HPDE6-E6E7 (cell line): Measurements from ENCODE around the gene PTPN20.

Experiments used
- DNase-seq: peaks from one replicate; pipeline ENCODE4 v3.0.0; 2011; ENCODE audit warnings: missing footprints; ENCODE audit errors: extremely low spot score

PTPN20 gene

GRCh38 chr10:47048526-47048905 lies 137.3 kb downstream of the PTPN20 start:
- DNase-seq = no peak

DNA sequence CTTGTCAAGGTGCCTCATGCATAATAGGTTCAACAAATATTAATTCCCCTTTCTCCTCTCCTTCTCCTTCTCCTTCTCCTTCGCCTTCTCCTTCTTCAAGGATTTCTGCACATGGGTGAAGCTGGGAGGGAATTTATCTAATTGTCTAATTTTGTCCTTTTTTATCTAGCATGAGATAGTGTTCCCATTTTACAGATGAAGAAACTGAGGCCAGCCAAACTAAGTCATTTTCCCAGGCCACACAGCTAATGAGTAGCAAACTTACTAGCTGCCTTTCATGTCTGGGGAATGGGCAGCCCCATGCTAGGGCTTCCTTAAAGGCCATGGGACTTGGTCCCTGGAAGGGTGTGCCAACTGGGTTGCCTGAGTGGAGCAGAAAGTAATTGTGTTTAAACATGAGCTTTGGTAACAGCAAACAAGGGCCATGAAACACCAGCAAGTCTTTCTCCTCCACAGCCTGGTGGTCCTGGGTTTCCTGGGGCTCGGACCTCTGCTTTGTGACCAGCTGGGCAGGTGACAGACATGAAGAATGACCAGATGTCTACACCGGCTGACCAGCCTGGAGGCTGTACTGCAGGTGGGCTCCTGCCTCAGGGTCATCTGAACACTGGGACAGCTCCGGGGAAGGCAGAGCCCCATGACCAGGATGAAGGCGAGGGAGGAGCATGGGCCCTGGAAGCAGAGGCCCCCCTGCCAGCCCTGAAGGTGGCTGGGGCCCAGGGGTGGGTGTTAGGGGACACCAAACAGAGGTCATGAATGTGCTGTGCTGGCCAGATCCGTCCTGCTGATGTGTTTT lies 138.0 kb downstream of the PTPN20 start:
- DNase-seq = no peak

DNA sequence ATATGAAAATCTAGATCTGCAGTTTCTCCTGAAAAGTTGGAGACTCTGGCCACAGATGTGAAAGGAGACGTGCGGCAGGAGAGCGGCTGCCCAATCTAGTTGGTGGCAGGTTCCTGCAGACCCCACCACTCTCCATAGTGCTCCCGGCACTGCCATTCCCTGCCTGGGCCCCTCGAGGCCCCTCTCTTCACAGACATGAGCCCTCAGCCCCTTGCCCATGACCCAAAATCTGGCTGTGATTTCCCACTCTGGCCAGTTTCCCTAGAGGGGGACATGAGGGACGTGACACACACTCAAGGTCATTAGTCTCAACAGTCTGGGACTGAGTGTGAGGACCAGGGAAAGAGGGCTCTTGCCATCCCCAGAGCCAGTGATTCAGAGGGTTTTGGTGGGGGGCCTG lies 138.7 kb downstream of the PTPN20 start:
- no peak for DNase-seq

DNA sequence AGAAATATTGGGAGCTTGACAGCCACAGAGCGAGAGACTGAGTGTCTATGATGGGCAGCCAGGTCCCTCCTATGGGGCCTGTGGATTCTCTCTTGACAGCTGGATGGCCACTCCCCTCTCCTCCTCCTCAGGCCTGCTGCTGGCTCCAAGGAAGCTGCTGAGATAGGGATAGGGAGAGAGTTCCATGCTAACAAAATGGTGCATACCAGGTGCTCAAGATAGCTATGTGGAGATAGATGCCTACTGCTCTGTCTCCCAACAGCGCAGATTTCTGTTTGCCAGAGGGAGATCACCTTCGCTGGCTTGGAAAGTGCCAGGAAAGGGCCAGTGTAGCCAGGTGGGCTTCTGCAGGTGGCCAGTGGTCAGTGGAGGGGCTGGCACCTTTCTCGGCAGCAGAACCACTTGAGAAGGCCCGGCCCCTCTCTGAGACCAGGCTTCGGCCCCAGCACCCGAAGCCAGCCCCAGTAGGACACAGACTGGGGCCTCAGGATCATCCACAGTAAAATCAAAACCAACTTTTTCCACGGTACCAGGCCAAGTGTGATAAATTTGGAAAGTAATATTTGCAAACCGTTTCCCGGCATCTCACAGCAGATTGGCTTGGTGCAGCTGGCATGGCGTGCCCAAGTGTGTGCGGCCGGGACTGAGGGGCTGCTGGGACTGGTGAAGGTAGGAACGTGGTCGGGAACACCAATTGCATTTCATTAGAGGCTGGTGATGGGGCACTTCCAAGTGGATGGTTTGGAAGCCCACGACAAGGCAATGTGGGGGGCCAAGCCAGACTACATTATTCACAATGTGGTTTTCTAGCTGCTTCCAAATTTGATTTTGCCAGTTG lies 139.6 kb downstream of the PTPN20 start:
- no peak for DNase-seq

- no peak for DNase-seq
Observed at GRCh38 chr10:47051741-47052238, 140.6 kb downstream of the PTPN20 start.
